Measurements from ENCODE around the gene OASL.
"Not testable (repeated sequence)": the region's sequence is repeated elsewhere in the genome, so short reads cannot be mapped to it uniquely, and the experiment has no call there.

Gene OASL, protein sequence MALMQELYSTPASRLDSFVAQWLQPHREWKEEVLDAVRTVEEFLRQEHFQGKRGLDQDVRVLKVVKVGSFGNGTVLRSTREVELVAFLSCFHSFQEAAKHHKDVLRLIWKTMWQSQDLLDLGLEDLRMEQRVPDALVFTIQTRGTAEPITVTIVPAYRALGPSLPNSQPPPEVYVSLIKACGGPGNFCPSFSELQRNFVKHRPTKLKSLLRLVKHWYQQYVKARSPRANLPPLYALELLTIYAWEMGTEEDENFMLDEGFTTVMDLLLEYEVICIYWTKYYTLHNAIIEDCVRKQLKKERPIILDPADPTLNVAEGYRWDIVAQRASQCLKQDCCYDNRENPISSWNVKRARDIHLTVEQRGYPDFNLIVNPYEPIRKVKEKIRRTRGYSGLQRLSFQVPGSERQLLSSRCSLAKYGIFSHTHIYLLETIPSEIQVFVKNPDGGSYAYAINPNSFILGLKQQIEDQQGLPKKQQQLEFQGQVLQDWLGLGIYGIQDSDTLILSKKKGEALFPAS

DNA sequence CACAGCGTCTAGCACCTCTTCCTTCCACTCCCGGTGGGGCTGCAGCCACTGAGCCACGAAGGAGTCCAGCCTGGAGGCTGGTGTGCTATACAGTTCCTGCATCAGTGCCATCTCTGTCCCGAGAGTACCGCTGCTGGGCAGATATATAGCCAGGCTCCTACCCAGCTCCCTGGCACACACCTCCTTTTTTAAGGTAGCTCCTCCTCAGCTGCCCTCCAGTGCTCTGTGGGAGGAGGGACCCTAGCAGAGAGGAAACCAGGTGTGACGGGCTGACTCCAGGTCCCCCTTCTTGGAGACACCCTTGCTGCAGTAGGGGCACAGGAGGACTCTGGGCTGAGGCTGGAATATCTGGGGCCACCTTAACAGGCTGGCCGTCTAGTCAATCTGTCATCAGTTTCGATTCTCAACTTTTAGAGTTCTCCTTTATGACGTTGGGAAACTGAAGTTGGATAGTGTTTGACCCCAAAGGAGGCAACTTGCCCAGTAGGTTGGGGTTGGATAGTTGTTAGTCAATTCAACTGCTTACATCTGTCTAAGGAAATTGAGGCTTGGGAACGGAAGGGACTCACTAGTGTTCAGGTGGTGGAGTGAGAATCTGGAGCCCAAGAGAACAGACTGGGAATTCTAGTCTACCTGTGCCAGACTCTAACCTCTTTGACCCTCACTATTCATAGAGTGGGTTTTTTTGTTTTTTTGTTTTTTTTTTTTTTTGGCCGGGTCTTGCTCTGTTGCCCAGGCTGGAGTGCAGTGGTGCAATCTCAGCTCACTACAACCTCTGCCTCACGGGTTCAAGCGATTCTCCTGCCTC is at the start of gene OASL:
OASL (minus strand) TSS at position 386 of the 808 bp plus-strand sequence; CDS start at position 111, 275 bp downstream.
- peak; percentile 47 for DNase-seq

DNA sequence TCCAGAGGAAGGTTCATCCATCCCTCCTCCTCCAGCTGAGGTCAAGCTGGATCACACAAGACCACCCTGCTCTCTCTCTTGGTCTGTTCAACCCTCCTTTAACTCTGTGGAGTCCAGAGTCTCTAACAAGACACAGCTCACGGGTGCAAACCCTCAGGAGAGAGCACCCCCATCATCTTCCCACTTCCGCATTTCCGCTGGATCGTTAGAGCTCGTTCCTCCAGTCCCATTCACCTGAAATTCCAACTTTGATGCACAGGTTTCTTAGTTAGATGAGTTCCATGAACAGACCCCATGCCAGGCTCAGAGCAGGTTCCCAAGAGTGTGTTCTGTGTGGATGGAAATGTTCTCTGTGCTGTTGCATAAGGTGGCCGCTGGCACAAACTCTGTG is 49.1 kb upstream of the OASL start:
- DNase-seq = no peak

DNA sequence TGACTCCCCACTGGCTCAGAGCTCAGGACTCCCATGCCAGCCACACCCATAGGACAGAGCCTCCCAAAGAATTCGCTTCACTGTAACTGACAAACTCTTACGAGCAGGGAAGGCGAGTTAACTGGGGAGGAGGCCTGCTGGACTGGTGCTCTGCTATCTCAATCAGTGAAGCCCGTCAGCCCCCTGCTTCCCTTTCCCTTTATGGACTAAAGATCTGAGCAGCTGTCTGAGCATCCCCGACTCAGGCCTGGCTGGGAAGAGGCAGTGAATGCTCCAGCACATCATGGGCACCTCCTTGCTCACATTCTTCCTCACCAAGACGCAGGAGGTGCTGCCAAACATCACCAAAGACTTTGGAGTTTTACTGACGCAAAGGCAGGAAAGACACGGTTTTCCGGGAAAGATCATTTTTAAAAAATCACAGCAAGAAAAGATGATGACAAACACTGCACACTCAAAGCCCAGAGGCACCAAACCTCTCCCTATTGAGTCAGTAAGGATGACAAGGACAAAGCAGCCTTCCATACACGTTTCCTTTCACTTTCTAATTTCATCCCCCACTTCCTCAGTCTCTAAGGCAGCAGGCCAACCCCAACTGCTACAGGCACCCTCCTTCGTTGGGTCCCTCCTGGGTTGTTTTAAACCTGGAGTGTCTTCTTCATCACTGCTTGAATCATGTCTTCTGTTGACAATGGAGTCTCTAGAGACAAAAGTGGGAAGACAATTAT is 48.6 kb upstream of the OASL start:
- DNase-seq = no peak

DNA sequence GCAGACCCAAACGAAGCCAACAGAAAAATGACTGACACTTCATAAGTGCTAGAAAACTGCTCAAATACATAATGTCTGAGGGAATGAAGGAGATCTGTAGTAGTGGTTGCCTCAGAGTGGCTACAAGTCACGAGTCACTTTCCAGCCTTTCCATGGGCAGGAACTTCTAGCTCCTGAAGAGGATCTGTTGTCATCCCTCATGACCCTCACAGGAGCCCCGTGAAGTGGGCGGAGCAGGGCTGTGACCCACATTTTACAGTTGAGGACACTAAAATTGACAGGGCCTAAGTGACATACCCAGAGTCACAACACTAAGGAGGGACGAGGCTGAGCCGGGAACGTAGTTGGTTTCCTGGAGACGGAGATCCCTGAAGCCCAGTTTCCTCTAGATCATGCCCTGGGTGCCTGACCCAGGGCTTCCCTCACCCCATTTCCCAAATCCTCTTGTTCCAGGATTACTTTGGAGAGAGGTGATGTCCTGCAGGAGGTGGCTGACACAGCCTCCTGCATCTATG is 47.8 kb upstream of the OASL start:
- no peak for DNase-seq

DNA sequence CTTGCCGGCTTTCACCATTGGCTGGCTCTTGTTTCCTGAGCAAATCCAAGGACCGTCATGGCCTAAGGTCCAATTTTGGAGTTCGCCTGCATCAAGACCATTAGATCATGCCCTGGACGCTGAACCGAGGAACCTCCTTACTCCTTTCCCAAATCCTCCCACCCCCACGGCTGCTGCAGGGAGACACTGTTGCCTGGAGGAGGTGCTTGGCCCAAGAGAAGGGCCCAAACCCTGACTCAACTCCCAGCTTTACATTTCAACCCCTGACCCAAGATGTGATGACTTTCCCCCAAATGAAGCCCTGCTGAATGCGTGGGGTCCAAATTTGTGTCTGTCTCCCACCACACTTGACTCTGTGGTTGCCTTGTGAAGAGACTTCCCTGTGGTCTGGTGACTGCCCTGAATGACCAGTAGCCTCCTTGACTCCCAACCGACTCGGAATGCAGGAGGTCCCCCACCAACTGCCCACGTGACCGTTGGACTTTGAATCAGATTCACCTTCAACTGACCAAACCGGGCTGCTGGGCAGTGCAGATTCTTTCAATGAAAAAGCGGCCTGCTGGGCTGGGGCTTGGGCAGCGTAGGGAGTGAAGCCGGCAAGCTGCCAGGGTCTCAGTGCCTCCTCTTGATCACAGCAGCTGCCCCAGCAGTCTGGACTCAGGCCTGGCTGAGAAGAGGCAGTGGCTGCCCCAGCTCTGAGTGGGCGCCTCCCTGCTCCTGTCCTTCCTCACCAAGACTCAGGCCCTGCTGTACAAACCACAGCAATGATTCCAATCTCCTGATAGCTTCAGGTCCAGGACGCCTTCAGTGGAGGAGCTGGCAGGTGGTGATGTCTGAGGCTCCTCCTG is 46.7 kb upstream of the OASL start:
- DNase-seq = no peak

DNA sequence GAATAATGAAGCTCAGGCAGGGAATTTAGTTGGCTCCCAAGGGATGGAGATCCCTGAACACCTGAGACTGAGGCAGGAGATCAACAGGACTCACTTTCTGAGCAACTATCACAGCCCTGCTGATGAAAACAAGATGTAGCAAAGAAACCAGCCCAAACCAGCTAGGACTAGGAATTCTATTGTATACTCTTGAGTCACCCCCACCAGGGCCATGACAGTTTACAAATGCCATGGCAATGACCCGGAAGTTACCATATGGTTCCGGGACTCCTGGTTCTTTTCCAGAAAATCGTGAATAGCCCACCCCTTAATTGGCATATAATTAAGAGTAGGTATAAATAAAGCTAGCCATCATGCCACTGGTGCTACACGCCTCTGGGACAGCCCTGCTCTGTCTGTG is 46.0 kb upstream of the OASL start:
- DNase-seq = no peak

DNA sequence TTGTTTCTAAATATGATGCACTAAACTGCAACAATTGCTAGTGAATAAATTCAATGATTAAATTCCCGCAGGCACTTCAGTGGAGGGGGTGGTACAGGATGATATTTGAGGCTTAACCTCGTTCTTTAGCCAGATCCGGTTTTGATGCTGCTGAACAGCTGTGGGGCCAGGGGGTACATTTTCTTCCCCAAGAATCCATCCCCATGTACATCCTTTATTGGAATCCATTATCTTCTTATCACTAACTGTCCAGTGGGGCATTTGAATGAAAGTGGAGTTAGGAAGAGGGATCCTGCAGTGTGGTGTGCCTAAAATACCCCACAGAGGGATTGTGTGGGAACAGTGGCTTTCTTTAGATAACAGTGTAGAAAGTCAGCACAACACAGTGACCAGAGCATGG is 45.2 kb upstream of the OASL start:
- DNase-seq = no peak

DNA sequence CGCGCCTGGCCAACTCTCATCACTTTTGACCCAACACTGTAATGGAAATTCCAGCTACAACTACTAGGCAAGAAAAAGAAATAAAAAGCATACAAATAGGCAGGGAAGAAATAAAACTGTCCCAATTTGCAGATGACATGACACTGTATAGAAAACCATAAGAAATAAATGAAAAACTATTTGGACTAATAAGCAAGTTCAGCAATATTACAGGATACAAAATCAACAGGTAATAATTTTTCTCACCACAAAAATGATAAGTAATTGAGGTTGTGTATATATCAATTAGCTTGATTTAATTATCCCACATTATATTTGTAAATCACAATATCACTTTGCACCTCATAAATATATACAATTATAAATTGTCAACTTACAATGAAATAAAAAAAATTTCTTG is 41.9 kb upstream of the OASL start:
- DNase-seq = no peak

DNA sequence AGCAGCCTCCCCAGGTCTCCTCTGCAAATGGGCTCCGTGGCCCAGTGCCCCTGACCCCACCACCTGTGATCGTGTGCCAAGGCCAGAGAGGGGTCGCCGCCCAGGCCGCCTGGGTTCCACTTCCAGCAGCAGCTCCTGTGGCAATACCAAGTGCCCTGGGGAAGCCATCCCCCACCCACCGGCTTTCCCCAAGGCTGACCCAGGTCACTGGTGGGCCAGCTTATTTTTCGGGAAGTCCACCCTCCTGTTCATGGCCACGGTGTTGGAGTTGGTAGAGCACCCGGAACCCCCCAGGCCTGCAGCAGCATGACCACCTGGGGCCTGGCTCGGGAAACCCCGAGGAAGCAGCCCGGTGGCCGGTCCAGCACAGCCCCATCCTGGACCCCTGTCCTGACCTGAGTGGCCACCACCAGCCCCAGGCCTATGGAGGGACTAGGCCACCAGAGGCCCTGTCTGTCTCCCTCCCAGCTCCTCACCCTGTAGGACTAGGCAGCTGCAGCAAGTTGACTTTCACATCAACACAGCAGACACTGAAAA is 40.8 kb upstream of the OASL start:
- DNase-seq = no peak

DNA sequence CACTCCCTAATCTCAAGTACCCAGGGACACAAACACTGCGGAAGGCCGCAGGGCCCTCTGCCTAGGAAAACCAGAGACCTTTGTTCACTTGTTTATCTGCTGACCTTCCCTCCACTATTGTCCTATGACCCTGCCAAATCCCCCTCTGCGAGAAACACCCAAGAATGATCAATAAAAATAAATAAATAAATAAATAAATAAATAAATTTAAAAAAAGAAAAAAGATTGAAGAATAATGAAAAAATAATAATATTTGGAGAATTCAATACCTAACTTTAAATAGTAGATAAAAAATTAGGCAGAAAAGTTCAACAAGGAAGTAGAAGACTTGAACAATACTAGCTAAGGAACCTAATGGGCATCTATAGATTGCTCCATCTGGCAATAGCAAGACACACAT is 38.4 kb upstream of the OASL start:
- DNase-seq = not testable (repeated sequence)

DNA sequence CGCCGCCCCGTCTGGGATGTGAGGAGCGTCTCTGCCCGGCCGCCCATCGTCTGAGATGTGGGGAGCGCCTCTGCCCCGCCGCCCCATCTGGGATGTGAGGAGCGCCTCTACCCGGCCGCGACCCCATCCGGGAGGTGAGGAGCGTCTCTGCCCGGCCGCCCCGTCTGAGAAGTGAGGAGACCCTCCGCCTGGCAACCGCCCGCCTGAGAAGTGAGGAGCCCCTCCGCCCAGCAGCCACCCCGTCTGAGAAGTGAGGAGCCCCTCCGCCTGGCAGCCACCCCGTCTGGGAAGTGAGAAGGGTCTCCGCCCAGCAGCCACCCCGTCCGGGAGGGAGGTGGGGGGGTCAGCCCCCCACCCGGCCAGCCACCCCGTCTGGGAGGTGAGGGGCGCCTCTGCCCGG is 36.9 kb upstream of the OASL start:
- not testable (repeated sequence) for DNase-seq

DNA sequence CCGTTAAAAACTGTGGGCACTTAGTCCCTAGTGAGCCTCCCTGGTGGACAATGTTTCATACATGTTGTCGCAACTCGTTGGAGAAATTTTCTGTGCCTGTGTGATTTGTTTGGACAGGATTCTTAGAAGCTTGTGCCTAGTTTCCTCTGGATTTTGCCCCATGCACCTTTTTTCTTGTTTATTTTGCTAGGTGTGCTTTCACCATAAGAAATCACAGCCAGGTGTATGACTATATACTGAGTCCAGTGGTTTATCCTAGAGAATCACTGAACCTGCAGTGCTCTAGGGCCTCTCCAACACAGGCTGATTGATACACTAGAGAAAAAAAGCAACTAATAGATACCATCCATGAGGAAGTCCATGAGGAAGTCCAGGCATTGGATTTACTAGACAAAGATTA is 33.1 kb upstream of the OASL start:
- no peak for DNase-seq

DNA sequence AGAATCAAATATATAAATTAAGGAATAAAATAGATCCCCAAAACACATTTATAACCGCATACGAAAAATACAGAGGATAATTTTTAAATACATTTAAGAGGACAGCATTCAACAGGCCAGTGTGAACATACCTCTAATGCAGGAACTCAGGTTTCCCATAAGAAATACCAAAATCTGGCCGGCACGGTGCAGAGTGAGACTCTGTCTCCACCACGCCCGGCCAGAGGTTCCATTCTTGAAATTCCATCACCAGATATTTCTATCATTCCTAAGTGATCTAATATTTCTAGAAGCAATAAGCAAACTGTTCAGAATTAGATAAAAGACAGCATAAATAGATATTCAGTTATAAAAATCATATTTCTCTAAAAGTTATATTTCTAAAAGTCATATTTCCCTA is 30.2 kb upstream of the OASL start:
- DNase-seq = no peak

DNA sequence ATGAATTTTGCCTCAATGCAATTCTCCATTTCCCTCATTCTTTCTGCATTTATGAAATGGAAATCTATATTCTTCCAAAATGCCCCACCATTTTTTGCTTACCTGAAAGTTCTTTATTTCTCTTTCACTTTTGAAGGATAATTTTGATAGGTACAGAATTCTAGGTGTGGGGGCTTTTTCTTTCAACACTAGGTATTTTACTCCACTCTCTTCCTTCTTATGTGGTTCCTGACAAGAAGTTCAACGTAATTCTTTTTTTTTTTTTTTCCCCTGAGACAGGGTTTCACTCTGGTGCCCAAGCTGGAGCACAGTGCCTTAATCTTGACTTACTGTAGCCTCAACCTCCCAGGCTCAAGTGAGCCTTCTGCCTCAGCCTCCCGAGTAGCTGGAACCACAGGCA is 26.3 kb upstream of the OASL start:
- DNase-seq = no peak

DNA sequence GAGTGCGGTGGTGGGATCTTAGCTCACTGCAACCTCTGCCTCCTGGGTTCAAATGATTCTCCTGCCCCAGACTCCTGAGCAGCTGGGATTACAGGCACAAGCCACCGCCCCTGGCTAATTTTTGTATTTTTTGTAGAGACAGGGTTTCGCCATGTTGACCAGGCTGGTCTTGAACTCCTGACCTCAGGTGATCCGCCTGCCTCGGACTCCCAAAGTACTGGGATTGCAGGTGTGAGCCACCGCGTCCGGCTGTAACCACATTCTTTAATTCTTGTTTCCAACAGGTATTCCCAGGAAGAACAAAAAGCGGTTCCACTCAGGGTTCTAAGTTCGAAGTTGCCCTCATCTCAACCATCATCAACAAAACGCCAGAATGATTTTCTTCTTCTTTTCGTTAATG is 25.5 kb upstream of the OASL start:
- not testable (repeated sequence) for DNase-seq

DNA sequence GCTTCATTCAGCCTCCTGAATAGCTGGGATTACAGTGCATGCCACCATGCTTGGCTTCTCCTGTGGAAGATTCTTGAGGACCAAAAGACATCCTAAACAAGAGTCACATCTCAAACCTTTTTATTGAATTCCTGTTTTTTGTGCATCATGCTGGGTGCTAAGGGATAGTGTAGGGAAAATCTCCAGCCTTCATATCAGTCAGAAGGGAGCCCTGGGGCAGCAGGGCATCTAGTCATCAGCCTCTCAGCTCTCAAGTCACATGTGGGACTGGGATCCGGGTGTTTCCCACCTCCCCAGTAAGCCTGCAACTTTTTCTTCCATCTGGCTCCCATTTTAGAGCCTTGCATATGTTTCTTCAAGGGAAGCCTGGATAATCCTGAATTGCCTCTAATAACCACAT is 25.1 kb upstream of the OASL start:
- no peak for DNase-seq

DNA sequence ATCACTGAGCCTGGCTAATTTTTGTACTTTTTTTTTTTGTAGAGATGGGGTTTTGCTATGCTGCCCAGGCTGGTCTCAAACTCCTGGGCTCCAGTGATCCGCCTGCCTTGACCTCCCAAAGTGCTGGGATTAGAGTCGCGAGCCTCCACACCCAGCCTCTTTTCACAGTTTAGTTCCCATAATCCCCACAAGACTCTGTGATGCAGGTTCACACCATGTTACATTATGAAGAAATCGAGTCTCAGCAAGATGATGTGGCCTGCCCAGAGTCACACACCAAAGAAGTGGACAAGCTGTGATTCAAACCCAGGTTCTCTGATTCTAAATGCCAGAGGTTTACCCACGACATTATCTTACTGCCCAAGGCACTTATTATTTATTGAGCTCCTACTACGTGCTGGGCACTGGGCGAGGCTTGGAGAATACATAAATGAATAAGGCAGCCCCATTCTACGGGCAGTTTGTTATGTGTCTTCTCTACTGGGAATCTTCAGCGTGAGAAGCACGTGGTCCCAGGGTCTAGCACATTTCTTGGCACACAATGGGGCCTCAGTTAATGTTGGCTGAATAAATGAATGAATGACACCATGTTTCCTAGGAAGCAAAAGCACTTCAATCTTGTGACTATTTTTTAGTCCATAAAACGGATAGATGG is 23.5 kb upstream of the OASL start:
- no peak for DNase-seq

DNA sequence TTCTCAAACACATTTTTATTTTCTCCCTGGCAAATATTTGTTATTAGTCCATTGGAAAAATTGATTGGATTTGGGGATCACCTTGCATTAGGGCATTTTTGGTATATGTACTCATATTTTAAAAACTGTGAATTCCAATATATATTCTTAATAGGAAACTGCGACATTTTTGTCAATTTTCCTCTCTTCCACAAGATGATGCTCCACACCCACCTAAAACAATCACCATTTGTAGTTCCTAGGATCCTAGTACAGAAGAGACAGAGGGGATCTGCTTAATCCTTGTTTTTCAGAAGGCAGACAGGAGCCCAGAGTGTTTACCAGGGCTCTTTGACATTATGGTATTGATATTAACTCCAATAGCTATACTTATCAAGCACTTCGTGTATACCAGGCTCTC is 22.8 kb upstream of the OASL start:
- DNase-seq = no peak

DNA sequence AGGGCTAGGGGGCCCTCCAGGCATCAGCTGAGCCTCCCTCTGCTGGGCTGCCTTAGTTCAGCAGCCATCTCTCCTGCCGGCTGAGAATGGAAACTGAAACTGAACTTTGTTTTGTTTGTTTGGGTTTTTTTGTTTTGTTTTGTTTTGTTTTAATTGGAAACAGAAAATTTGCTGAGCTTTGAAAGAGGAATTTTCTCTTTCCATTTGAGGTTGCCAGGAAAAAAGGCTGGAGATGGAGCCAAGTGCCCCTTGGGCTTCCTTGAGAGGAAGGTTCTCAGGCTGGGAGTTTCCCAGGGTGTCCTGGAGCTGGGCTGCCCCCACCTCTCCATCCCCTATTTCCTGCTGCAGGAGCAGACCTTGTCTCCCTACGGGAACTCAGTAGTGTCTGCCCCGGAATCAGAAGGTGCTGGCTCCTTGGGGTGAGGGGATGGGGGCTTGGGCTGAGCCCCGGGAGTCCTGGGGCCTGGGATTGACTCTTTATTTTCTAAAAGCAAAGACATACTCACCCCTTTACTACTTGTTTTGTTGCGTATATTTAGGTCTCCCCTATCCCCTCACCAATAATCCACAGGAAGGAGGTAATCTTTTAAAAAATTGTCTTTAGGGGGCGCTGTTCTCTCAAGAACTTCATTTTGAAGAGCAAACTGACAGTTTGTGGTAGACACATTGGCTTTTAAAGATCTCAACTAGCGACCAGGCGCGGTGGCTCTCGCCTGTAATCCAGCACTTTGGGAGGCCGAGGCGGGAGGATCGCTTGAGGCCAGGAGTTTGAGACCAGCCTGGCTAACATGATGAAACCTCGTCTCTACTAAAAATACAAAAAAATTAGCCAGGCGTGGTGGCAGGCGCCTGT is 21.3 kb upstream of the OASL start:
- peak; percentile 51 for DNase-seq

Measured in stimulated activated CD4-positive, alpha-beta T cell treated with anti-CD3 and anti-CD28 coated beads, Interleukin-4, amount 100 ng/mL, for 24 hours (primary cell).